GM18861 (cell line): Measurements from ENCODE around the gene PEF1.

Source experiments
- ATAC-seq: cut with Tn5 transposase; IDR thresholded peaks from one replicate; pipeline ENCODE4 v1.9.1; 2021; ENCODE audit not compliant: unreplicated experiment

PEF1 gene

GRCh38 chr1:31644560-31645273, at the start of gene PEF1:
Gene PEF1, minus strand, starts transcription at chr1:31644876. Its CDS starts 12 bp downstream, at chr1:31644864.
- peak; percentile 77 for ATAC-seq

GRCh38 chr1:31693231-31693630, 48.6 kb upstream of the PEF1 start:
- ATAC-seq, result no peak

GRCh38 chr1:31691951-31692350, 47.3 kb upstream of the PEF1 start:
- no peak for ATAC-seq

- no peak for ATAC-seq
Observed at GRCh38 chr1:31691446-31691845, 46.8 kb upstream of the PEF1 start.

GRCh38 chr1:31690921-31691320, 46.2 kb upstream of the PEF1 start:
- no peak for ATAC-seq

- ATAC-seq, result no peak
Observed at GRCh38 chr1:31689854-31690253, 45.2 kb upstream of the PEF1 start.

GRCh38 chr1:31689379-31689778, 44.7 kb upstream of the PEF1 start:
- no peak for ATAC-seq

GRCh38 chr1:31688233-31688918, 43.7 kb upstream of the PEF1 start:
- ATAC-seq, result no peak

GRCh38 chr1:31687601-31688000, 42.9 kb upstream of the PEF1 start:
- ATAC-seq, result no peak

GRCh38 chr1:31685795-31686194, 41.1 kb upstream of the PEF1 start:
- no peak for ATAC-seq

- no peak for ATAC-seq
Observed at GRCh38 chr1:31683997-31684396, 39.3 kb upstream of the PEF1 start.

GRCh38 chr1:31681415-31681814, 36.7 kb upstream of the PEF1 start:
- no peak for ATAC-seq

- no peak for ATAC-seq
Observed at GRCh38 chr1:31679676-31680230, 35.1 kb upstream of the PEF1 start.

GRCh38 chr1:31679091-31679490, 34.4 kb upstream of the PEF1 start:
- no peak for ATAC-seq

GRCh38 chr1:31678681-31679080, 34.0 kb upstream of the PEF1 start:
- ATAC-seq, result no peak

- ATAC-seq, result no peak
Observed at GRCh38 chr1:31677949-31678348, 33.3 kb upstream of the PEF1 start.

GRCh38 chr1:31677401-31677800, 32.7 kb upstream of the PEF1 start:
- no peak for ATAC-seq

GRCh38 chr1:31675756-31676155, 31.1 kb upstream of the PEF1 start:
- ATAC-seq, result no peak

GRCh38 chr1:31675161-31675560, 30.5 kb upstream of the PEF1 start:
- ATAC-seq, result no peak

- ATAC-seq, result no peak
Observed at GRCh38 chr1:31674626-31675025, 29.9 kb upstream of the PEF1 start.

- no peak for ATAC-seq
Observed at GRCh38 chr1:31673433-31673832, 28.8 kb upstream of the PEF1 start.

GRCh38 chr1:31672986-31673385, 28.3 kb upstream of the PEF1 start:
- no peak for ATAC-seq
